ENCODE measurements around the gene ABCA6. TPM values are rescaled to one million over a fixed set of nuclear protein-coding genes. Genes with fewer than 3 reads are reported as not detected.

ABCA6 gene
- polyA plus RNA-seq, 4 donors, result 0.59 to 6.5 (median 2.1) TPM

GRCh38 chr17:69056179-69056823 is 85.4 kb downstream of the ABCA6 start:
- WGBS, 3 donors, result 82 to 94% (median 87%) methylated on average over 3 of the region's 3 CpGs
- no peaks in the 10 kb centered on the region for H3K9me3 ChIP-seq (ENCODE audit: control insufficient read depth in 2 of 2, insufficient read depth in 1 of 2, low read depth in 1 of 2, low read length in 1 of 2)
- FAIRE-seq (no peak), DNase-seq (no peak)
- H3K36me3 ChIP-seq (ENCODE audit: control insufficient read depth in 3 of 3, insufficient read depth in 2 of 3, low read depth in 1 of 3, low read length in 3 of 3), result no peaks in the 10 kb centered on the region
- H3K27ac ChIP-seq (ENCODE audit: low read depth in 1 of 3, low read length in 2 of 3), result no peak overlapping the region
- H3K4me3 ChIP-seq (ENCODE audit: low read depth in 1 of 3, low read length in 3 of 3), result no peak overlapping the region
- no peaks in the 10 kb centered on the region for H3K4me1 ChIP-seq (ENCODE audit: control insufficient read depth in 3 of 3, insufficient read depth in 2 of 3, low read depth in 1 of 3, low read length in 2 of 3)
- H3K27me3 ChIP-seq (ENCODE audit: control insufficient read depth in 3 of 3, insufficient read depth in 3 of 3, low read length in 3 of 3), result no peaks in the 10 kb centered on the region

- Histone ChIP-seq H3K27ac (ENCODE audit: low read depth in 1 of 3, low read length in 2 of 3) (no peak overlapping the region), H3K9me3 (ENCODE audit: control insufficient read depth in 2 of 2, insufficient read depth in 1 of 2, low read depth in 1 of 2, low read length in 1 of 2) (no peaks in the 10 kb centered on the region), H3K4me3 (ENCODE audit: low read depth in 1 of 3, low read length in 3 of 3) (no peak overlapping the region), H3K4me1 (ENCODE audit: control insufficient read depth in 3 of 3, insufficient read depth in 2 of 3, low read depth in 1 of 3, low read length in 2 of 3) (no peaks in the 10 kb centered on the region), H3K27me3 (ENCODE audit: control insufficient read depth in 3 of 3, insufficient read depth in 3 of 3, low read length in 3 of 3) (no peaks in the 10 kb centered on the region), H3K36me3 (ENCODE audit: control insufficient read depth in 3 of 3, insufficient read depth in 2 of 3, low read depth in 1 of 3, low read length in 3 of 3) (no peaks in the 10 kb centered on the region)
- FAIRE-seq (no peak), DNase-seq (no peak)
- 80 to 98% (median 92%) methylated on average over 2 of the region's 2 CpGs for WGBS, 3 donors
Observed at GRCh38 chr17:69055334-69055733, 86.4 kb downstream of the ABCA6 start.

GRCh38 chr17:69050999-69051775 is 90.5 kb downstream of the ABCA6 start:
- H3K27me3 ChIP-seq (ENCODE audit: control insufficient read depth in 3 of 3, insufficient read depth in 3 of 3, low read length in 3 of 3), result no peaks in the 10 kb centered on the region
- no peak for FAIRE-seq
- 82 to 95% (median 91%) methylated on average over 5 of the region's 5 CpGs for WGBS, 3 donors

GRCh38 chr17:69048634-69049033 is 93.1 kb downstream of the ABCA6 start:
- no peak for FAIRE-seq
- no peaks in the 10 kb centered on the region for H3K9me3 ChIP-seq (ENCODE audit: control insufficient read depth in 2 of 2, insufficient read depth in 1 of 2, low read depth in 1 of 2, low read length in 1 of 2)
- WGBS, 3 donors, result 75 to 86% (median 85%) methylated on average over 2 of the region's 2 CpGs
- DNase-seq, result no peak
- H3K4me1 ChIP-seq (ENCODE audit: control insufficient read depth in 3 of 3, insufficient read depth in 2 of 3, low read depth in 1 of 3, low read length in 2 of 3), result peaks cover 0 to 20% (median 0%) of the 10 kb centered on the region in 3 donors
- no peaks in the 10 kb centered on the region for H3K36me3 ChIP-seq (ENCODE audit: control insufficient read depth in 3 of 3, insufficient read depth in 2 of 3, low read depth in 1 of 3, low read length in 3 of 3)
- H3K27me3 ChIP-seq (ENCODE audit: control insufficient read depth in 3 of 3, insufficient read depth in 3 of 3, low read length in 3 of 3), result no peaks in the 10 kb centered on the region
- H3K4me3 ChIP-seq (ENCODE audit: low read depth in 1 of 3, low read length in 3 of 3), result no peak overlapping the region
- peak overlapping the region in 1 of 3 donors; percentile 79 for H3K27ac ChIP-seq (ENCODE audit: low read depth in 1 of 3, low read length in 2 of 3)

More at GRCh38 chr17:69050999-69051775, 90.5 kb downstream of the ABCA6 start:
- no peak overlapping the region for H3K27ac ChIP-seq (ENCODE audit: low read depth in 1 of 3, low read length in 2 of 3)
- H3K4me1 ChIP-seq (ENCODE audit: control insufficient read depth in 3 of 3, insufficient read depth in 2 of 3, low read depth in 1 of 3, low read length in 2 of 3), result peaks cover 0 to 20% (median 0%) of the 10 kb centered on the region in 3 donors
- H3K9me3 ChIP-seq (ENCODE audit: control insufficient read depth in 2 of 2, insufficient read depth in 1 of 2, low read depth in 1 of 2, low read length in 1 of 2), result no peaks in the 10 kb centered on the region
- no peaks in the 10 kb centered on the region for H3K36me3 ChIP-seq (ENCODE audit: control insufficient read depth in 3 of 3, insufficient read depth in 2 of 3, low read depth in 1 of 3, low read length in 3 of 3)
- DNase-seq, result no peak
- no peak overlapping the region for H3K4me3 ChIP-seq (ENCODE audit: low read depth in 1 of 3, low read length in 3 of 3)

GRCh38 chr17:69047368-69048263 is 94.1 kb downstream of the ABCA6 start:
- Histone ChIP-seq H3K9me3 (ENCODE audit: control insufficient read depth in 2 of 2, insufficient read depth in 1 of 2, low read depth in 1 of 2, low read length in 1 of 2) (peaks cover 0 to 8% of the 10 kb centered on the region in 2 donors), H3K27me3 (ENCODE audit: control insufficient read depth in 3 of 3, insufficient read depth in 3 of 3, low read length in 3 of 3) (no peaks in the 10 kb centered on the region), H3K36me3 (ENCODE audit: control insufficient read depth in 3 of 3, insufficient read depth in 2 of 3, low read depth in 1 of 3, low read length in 3 of 3) (no peaks in the 10 kb centered on the region), H3K27ac (ENCODE audit: low read depth in 1 of 3, low read length in 2 of 3) (peak overlapping the region; percentile 66 to 81 (median 79)), H3K4me1 (ENCODE audit: control insufficient read depth in 3 of 3, insufficient read depth in 2 of 3, low read depth in 1 of 3, low read length in 2 of 3) (peaks cover 0 to 20% (median under 1%) of the 10 kb centered on the region in 3 donors), H3K4me3 (ENCODE audit: low read depth in 1 of 3, low read length in 3 of 3) (no peak overlapping the region)
- WGBS, 3 donors, result 9 to 22% (median 10%) methylated on average over 3 of the region's 3 CpGs
- FAIRE-seq (no peak), DNase-seq (peak; percentile 86 to 93)

- Histone ChIP-seq H3K27me3 (ENCODE audit: control insufficient read depth in 3 of 3, insufficient read depth in 3 of 3, low read length in 3 of 3) (no peaks in the 10 kb centered on the region), H3K36me3 (ENCODE audit: control insufficient read depth in 3 of 3, insufficient read depth in 2 of 3, low read depth in 1 of 3, low read length in 3 of 3) (no peaks in the 10 kb centered on the region), H3K4me3 (ENCODE audit: low read depth in 1 of 3, low read length in 3 of 3) (no peak overlapping the region), H3K4me1 (ENCODE audit: control insufficient read depth in 3 of 3, insufficient read depth in 2 of 3, low read depth in 1 of 3, low read length in 2 of 3) (peaks cover 0 to 20% (median 4%) of the 10 kb centered on the region in 3 donors), H3K27ac (ENCODE audit: low read depth in 1 of 3, low read length in 2 of 3) (no peak overlapping the region), H3K9me3 (ENCODE audit: control insufficient read depth in 2 of 2, insufficient read depth in 1 of 2, low read depth in 1 of 2, low read length in 1 of 2) (peaks cover 0 to 8% of the 10 kb centered on the region in 2 donors)
- FAIRE-seq (no peak), DNase-seq (no peak)
- WGBS, 3 donors, result 84 to 90% (median 89%) methylated on average over 4 of the region's 4 CpGs
Observed at GRCh38 chr17:69046121-69046807, 95.4 kb downstream of the ABCA6 start.

- 94 to 96% (median 95%) methylated on average over 2 of the region's 2 CpGs for WGBS, 3 donors
- Histone ChIP-seq H3K4me1 (ENCODE audit: control insufficient read depth in 3 of 3, insufficient read depth in 2 of 3, low read depth in 1 of 3, low read length in 2 of 3) (peaks cover 0 to 20% (median 4%) of the 10 kb centered on the region in 3 donors), H3K36me3 (ENCODE audit: control insufficient read depth in 3 of 3, insufficient read depth in 2 of 3, low read depth in 1 of 3, low read length in 3 of 3) (no peaks in the 10 kb centered on the region), H3K9me3 (ENCODE audit: control insufficient read depth in 2 of 2, insufficient read depth in 1 of 2, low read depth in 1 of 2, low read length in 1 of 2) (peaks cover 0 to 8% of the 10 kb centered on the region in 2 donors), H3K27me3 (ENCODE audit: control insufficient read depth in 3 of 3, insufficient read depth in 3 of 3, low read length in 3 of 3) (no peaks in the 10 kb centered on the region), H3K27ac (ENCODE audit: low read depth in 1 of 3, low read length in 2 of 3) (no peak overlapping the region), H3K4me3 (ENCODE audit: low read depth in 1 of 3, low read length in 3 of 3) (no peak overlapping the region)
- DNase-seq (no peak), FAIRE-seq (no peak)
Observed at GRCh38 chr17:69045646-69046045, 96.0 kb downstream of the ABCA6 start.

All from small intestine (tissue), 7 donors.